ENCODE results near the gene CCN2. TPM values are rescaled to one million over a fixed set of nuclear protein-coding genes. Genes with fewer than 3 reads are reported as not detected.

The CCN2 gene, protein sequence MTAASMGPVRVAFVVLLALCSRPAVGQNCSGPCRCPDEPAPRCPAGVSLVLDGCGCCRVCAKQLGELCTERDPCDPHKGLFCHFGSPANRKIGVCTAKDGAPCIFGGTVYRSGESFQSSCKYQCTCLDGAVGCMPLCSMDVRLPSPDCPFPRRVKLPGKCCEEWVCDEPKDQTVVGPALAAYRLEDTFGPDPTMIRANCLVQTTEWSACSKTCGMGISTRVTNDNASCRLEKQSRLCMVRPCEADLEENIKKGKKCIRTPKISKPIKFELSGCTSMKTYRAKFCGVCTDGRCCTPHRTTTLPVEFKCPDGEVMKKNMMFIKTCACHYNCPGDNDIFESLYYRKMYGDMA
- total RNA-seq (2021; ENCODE audit: unreplicated experiment) (3.1 TPM), Bru-seq, nascent RNA (percentile 47 among the genes with signal in this experiment), BruChase-seq, experiment 1, labeled RNA remaining after a 6-hour chase (percentile 39 among the genes with signal in this experiment), BruChase-seq, experiment 2, labeled RNA remaining after a 2-hour chase (percentile 50 among the genes with signal in this experiment)
- 3.7 and 4.7 TPM in 2 replicates for polyA plus RNA-seq (2012)
- long read RNA-seq, partial matches to known transcripts = 2 of 6 reads
- long read RNA-seq, other reads (novel, unspliced or antisense) = 1 of 6 reads

DNA sequence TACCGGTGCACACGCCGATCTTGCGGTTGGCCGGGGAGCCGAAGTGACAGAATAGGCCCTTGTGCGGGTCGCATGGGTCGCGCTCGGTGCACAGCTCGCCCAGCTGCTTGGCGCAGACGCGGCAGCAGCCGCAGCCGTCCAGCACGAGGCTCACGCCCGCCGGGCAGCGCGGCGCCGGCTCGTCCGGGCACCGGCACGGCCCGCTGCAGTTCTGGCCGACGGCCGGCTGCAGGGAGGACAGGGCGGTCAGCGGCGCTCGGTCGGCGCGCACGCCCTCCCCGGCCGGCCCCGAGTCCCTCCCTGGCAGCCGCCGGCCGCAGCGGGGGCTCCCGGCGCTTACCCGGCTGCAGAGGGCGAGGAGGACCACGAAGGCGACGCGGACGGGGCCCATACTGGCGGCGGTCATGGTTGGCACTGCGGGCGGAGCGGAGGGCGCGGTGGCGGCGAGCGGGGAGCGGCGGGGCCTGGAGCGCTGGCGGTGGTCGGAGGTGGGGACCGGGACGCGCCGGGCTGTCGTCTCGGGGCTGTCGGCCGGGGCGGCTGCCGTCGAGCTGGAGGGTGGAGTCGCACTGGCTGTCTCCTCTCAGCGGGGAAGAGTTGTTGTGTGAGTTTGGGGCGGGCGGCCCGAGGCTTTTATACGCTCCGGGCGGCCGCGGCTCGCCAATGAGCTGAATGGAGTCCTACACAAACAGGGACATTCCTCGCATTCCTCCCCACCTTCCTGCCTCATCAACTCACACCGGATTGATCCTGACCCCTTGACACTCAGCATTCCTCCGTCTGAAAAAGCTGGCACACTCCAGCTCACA, at the start of gene CCN2:
Gene CCN2, minus strand, starts transcription at position 606 of the 809 bp plus-strand sequence. Its CDS starts 200 bp downstream, at position 406.
- peak within 1 kb of the TSS; percentile 57; the same call in 1 of the 2 replicates for H3K27ac ChIP-seq (ENCODE audit: low read depth, low read length)
- H3K9me3 ChIP-seq (ENCODE audit: control insufficient read depth in 1 of 2, insufficient read depth in 1 of 2, low read depth in 1 of 2, low read length in 2 of 2) = no peaks in the 10 kb centered on the region

More for the DNA sequence above, at the start of gene CCN2:
- TF ChIP-seq POLR2A (IDR thresholded peaks at IDR 0.05; ENCODE audit: borderline replicate concordance, extremely low read depth, insufficient read depth, insufficient read length) (peak; percentile 44), FOSL1 (IDR thresholded peaks at IDR 0.05; ENCODE audit: low read depth) (no peak), EZH2phosphoT487 (IDR thresholded peaks at IDR 0.05; ENCODE audit: borderline replicate concordance) (no peak), POLR2AphosphoS5 (IDR thresholded peaks at IDR 0.05; ENCODE audit: low read depth, low read length) (0 out of 2 replicates have a peak, but pooled peaks have one; percentile 38), SIN3A (IDR thresholded peaks at IDR 0.05; ENCODE audit: low read depth) (no peak), SP1 (IDR thresholded peaks at IDR 0.05; ENCODE audit: low read depth) (0 out of 2 replicates have a peak, but pooled peaks have one; percentile 24), ZFX (IDR thresholded peaks at IDR 0.05) (peak; percentile 65), TCF7L2 (IDR thresholded peaks at IDR 0.05; ENCODE audit: borderline replicate concordance, extremely low read depth, insufficient read depth, insufficient read length) (peak; percentile 43), CBX3 (IDR thresholded peaks at IDR 0.05; ENCODE audit: low read depth) (no peak)
- TF ChIP-seq, protein P1, sequence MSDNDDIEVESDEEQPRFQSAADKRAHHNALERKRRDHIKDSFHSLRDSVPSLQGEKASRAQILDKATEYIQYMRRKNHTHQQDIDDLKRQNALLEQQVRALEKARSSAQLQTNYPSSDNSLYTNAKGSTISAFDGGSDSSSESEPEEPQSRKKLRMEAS (IDR thresholded peaks at IDR 0.05) = peak; percentile 22
- DNase-seq (ENCODE audit: low read depth, low spot score) (peak; percentile 48), ATAC-seq (peak; percentile 82)
- H3K9ac ChIP-seq (ENCODE audit: low read length) = peak within 1 kb of the TSS; percentile 52
- BruUV-seq (replicated peaks) = no TSS peak
- ChIA-PET POLR2A (interaction anchor here (0.7 to 1.4 kb wide), 11 partner anchors 19 to 531 kb away, joined by 3 to 6 read pairs (median 3); no protein-coding TSS in a partner anchor), CTCF (interaction anchor here (1.0 to 1.4 kb wide), 4 partner anchors 10 to 329 kb away, joined by 3 to 7 read pairs (median 3); no protein-coding TSS in a partner anchor), RAD21 (ENCODE audit: low non-redundant PET in 1 of 2, low total read pairs in 2 of 2, uncharacterized antibody in 2 of 2, unreplicated experiment in 2 of 2) (no interaction called here)
- peak within 1 kb of the TSS; percentile 8 for H2AFZ ChIP-seq (ENCODE audit: low read depth, low read length, poor library complexity, severe bottlenecking)
- no peaks in the 10 kb centered on the region for H4K20me1 ChIP-seq (ENCODE audit: insufficient read depth)
- no peaks in the 10 kb centered on the region for H3K27me3 ChIP-seq (ENCODE audit: insufficient read depth, low read length)
- no peaks in the 10 kb centered on the region for H3K9me2 ChIP-seq (ENCODE audit: insufficient read depth)
- H3K4me2 ChIP-seq (ENCODE audit: low read length) = peak within 1 kb of the TSS; percentile 83
- peak within 1 kb of the TSS; percentile 47 to 60 for H3K4me3 ChIP-seq (replicated peaks in 1 of 2; ENCODE audit: low read depth in 1 of 2, low read length in 2 of 2)
- H3K36me3 ChIP-seq (ENCODE audit: control insufficient read depth in 1 of 2, insufficient read depth in 2 of 2, low read length in 2 of 2) = no peaks in the 10 kb centered on the region
- intact Hi-C loops (cut with micrococcal nuclease) = no loop called here
- H3K4me1 ChIP-seq (ENCODE audit: control insufficient read depth in 1 of 2, insufficient read depth in 2 of 2, low read length in 2 of 2) = peaks cover 9 to 34% of the 10 kb centered on the region in 2 experiments
- no peaks in the 10 kb centered on the region for H3K79me2 ChIP-seq (ENCODE audit: insufficient read depth, low read length)
